DOHH2 (cell line): ENCODE data around the gene SSC5D.

Experiments
- H3F3A ChIP-seq: fragments of 200-600 bp; sonication (generic), shearing (Covaris generic); 2 replicates; pipeline ENCODE4 v1.6.0; 2016; ENCODE audit warnings: antibody characterized with exemption, mild to moderate bottlenecking; ENCODE audit not compliant: control insufficient read depth, insufficient read depth
- H3K27ac ChIP-seq: fragments of 200-600 bp; sonication (generic); 2 replicates; pipeline ENCODE4 v1.5.1; 2014; ENCODE audit warnings: low read depth, mild to moderate bottlenecking, low read length, moderate library complexity
- H3K27me3 ChIP-seq: fragments of 200-600 bp; sonication (generic); 2 replicates; pipeline ENCODE4 v1.6.1; 2014; ENCODE audit warnings: mild to moderate bottlenecking, low read length, mixed read lengths; ENCODE audit not compliant: control insufficient read depth
- H3K36me3 ChIP-seq: fragments of 200-600 bp; sonication (generic); 2 replicates; pipeline ENCODE4 v1.6.1; 2014; ENCODE audit warnings: mild to moderate bottlenecking, low read length, moderate library complexity, mixed read lengths; ENCODE audit not compliant: control insufficient read depth
- H3K4me1 ChIP-seq: fragments of 200-600 bp; sonication (generic); 2 replicates; pipeline ENCODE4 v1.6.1; 2014; ENCODE audit warnings: mild to moderate bottlenecking, low read length, mixed read lengths; ENCODE audit not compliant: control insufficient read depth
- H3K4me2 ChIP-seq: fragments of 200-600 bp; sonication (generic); 2 replicates; pipeline ENCODE4 v1.6.0; 2014; ENCODE audit warnings: mild to moderate bottlenecking, low read length, moderate library complexity
- H3K4me3 ChIP-seq: fragments of 200-600 bp; sonication (generic); 2 replicates; pipeline ENCODE4 v1.5.1; 2014; ENCODE audit warnings: mild to moderate bottlenecking, low read length, mixed read lengths
- H3K79me2 ChIP-seq: fragments of 200-600 bp; sonication (generic); 2 replicates; pipeline ENCODE4 v1.6.1; 2014; ENCODE audit warnings: mild to moderate bottlenecking, low read length, mixed read lengths; ENCODE audit not compliant: control insufficient read depth
- H3K9me2 ChIP-seq: fragments of 200-600 bp; sonication (generic); replicated peaks from 2 replicates; pipeline ENCODE4 v1.6.1; 2014; ENCODE audit warnings: mild to moderate bottlenecking, low read length, mixed read lengths; ENCODE audit not compliant: control insufficient read depth
- H3K9me3 ChIP-seq: fragments of 200-600 bp; sonication (generic); 2 replicates; pipeline ENCODE4 v1.6.1; 2014; ENCODE audit warnings: antibody characterized with exemption, low read length, mixed read lengths; ENCODE audit not compliant: control insufficient read depth, insufficient read depth
- H4K20me1 ChIP-seq: fragments of 200-600 bp; sonication (generic); 2 replicates; pipeline ENCODE4 v1.6.0; 2014; ENCODE audit warnings: low read depth, mild to moderate bottlenecking, antibody characterized with exemption, low read length, moderate library complexity; ENCODE audit not compliant: control insufficient read depth, insufficient read depth
- CTCF ChIP-seq: fragments of 200-600 bp; sonication (generic); IDR thresholded peaks from one replicate; pipeline ENCODE4 v1.5.1; 2014; ENCODE audit warnings: antibody characterized with exemption, mild to moderate bottlenecking, low read depth, low read length; ENCODE audit not compliant: poor library complexity, severe bottlenecking
- EZH2phosphoT487 ChIP-seq: fragments of 200-600 bp; sonication (generic); IDR thresholded peaks from 2 replicates; pipeline ENCODE4 v1.6.1; 2017; ENCODE audit warnings: borderline replicate concordance, mild to moderate bottlenecking, antibody characterized with exemption, low read length, moderate library complexity, mixed read lengths

Gene SSC5D

GRCh38 chr19:55443045-55443823 lies 45.0 kb upstream of the SSC5D start, which contains the start of gene SHISA7:
Gene SHISA7 (minus strand): TSS chr19:55443300. CDS start chr19:55442863, 437 bp downstream.
- Histone ChIP-seq H3F3A (peaks cover 5% of the 10 kb centered on the region; the same call in 1 of the 2 replicates), H3K9me3 (no peaks in the 10 kb centered on the region), H3K9me2 (no peaks in the 10 kb centered on the region), H3K4me2 (no peak within 1 kb of the TSS), H3K27me3 (peaks cover 32% of the 10 kb centered on the region), H3K4me3 (no peak within 1 kb of the TSS), H3K79me2 (no peaks in the 10 kb centered on the region), H3K36me3 (no peaks in the 10 kb centered on the region), H3K4me1 (peaks cover 15% of the 10 kb centered on the region), H3K27ac (no peak within 1 kb of the TSS), H4K20me1 (no peaks in the 10 kb centered on the region; the same call in 1 of the 2 replicates)
- TF ChIP-seq CTCF = no peak
- TF ChIP-seq EZH2phosphoT487 = no peak

- peaks cover 32% of the 10 kb centered on the region for H3K27me3 ChIP-seq
- H3K4me3 ChIP-seq = no peak overlapping the region
- no peak overlapping the region for H3K4me2 ChIP-seq
Observed at GRCh38 chr19:55443824-55444480, 44.3 kb upstream of the SSC5D start.

GRCh38 chr19:55444646-55445045 lies 43.6 kb upstream of the SSC5D start:
- no peaks in the 10 kb centered on the region for H3K9me3 ChIP-seq
- no peaks in the 10 kb centered on the region for H3K9me2 ChIP-seq
- H3F3A ChIP-seq = peaks cover 5% of the 10 kb centered on the region; the same call in 1 of the 2 replicates
- H3K79me2 ChIP-seq = no peaks in the 10 kb centered on the region
- H3K27me3 ChIP-seq = peaks cover 32% of the 10 kb centered on the region
- H3K4me3 ChIP-seq = no peak overlapping the region
- TF ChIP-seq EZH2phosphoT487 (no peak), CTCF (no peak)
- peaks cover 15% of the 10 kb centered on the region for H3K4me1 ChIP-seq
- no peak overlapping the region for H3K4me2 ChIP-seq
- no peaks in the 10 kb centered on the region; the same call in 1 of the 2 replicates for H4K20me1 ChIP-seq
- H3K36me3 ChIP-seq = no peaks in the 10 kb centered on the region
- H3K27ac ChIP-seq = no peak overlapping the region

More at GRCh38 chr19:55443824-55444480, 44.3 kb upstream of the SSC5D start:
- Histone ChIP-seq H3K9me3 (no peaks in the 10 kb centered on the region), H4K20me1 (no peaks in the 10 kb centered on the region; the same call in 1 of the 2 replicates), H3K9me2 (no peaks in the 10 kb centered on the region), H3K36me3 (no peaks in the 10 kb centered on the region), H3K4me1 (peaks cover 15% of the 10 kb centered on the region), H3F3A (peaks cover 5% of the 10 kb centered on the region; the same call in 1 of the 2 replicates), H3K27ac (no peak overlapping the region), H3K79me2 (no peaks in the 10 kb centered on the region)
- TF ChIP-seq CTCF (no peak), EZH2phosphoT487 (no peak)
